ENCODE results near the gene SPECC1L.

DNA sequence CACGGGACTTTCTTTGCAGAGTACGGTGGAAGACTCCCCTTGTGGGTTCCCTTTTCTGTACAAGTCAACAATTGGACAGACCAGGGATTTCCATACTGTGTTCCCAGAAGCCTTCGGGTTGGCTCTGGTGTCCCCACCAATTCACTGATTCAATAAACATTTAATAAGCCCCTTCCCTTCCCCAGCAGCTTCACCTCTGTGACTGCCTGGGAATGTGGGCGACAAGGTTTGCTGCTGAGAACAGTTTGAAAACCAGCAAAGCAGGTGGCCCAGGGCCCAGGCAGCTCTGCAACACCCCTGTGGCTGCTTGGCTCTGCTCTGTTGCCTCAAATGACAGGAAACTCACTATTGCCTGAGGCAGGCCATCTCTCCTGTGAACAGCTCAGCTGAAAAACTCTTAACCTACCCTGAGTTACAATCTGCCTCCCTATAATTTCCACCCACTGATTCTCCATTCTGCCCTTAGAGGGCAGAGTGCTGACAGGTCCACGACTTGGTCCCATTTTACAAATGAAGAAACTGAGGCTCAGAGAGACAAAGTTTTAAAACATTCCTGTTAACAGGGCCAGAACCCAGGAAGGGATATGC is 167.2 kb downstream of the SPECC1L start:
- TF ChIP-seq CTCF (IDR thresholded peaks at IDR 0.05): no peak
- TF ChIP-seq POLR2A (IDR thresholded peaks at IDR 0.05): no peak

Measured in tibial nerve (tissue), 3 donors.